Calu3 (cell line): ENCODE measurements around the gene NEK7. TPM values are rescaled to one million over a fixed set of nuclear protein-coding genes. Genes with fewer than 3 reads are reported as not detected.

Experiments used
- BruUV-seq: library from RNA; stranded (reverse); fragments of 400-500 nt; replicated peaks from 2 replicates; lab custom pipeline; 2021; lab: Mats Ljungman, UMichigan
- CTCF ChIA-PET: fragments of 300-600 bp; sonication (Branson Sonifier 250); formaldehyde crosslinking; loops from one replicate; lab custom pipeline; 2022; ENCODE audit warnings: antibody characterized with exemption; lab: Charles Lee
- DNase-seq: peaks from one replicate; pipeline ENCODE4 v3.0.0; 2022
- H3K27ac Mint-ChIP-seq: one replicate; pipeline ENCODE4 v1.8.0; 2022; ENCODE audit warnings: mixed read lengths; ENCODE audit not compliant: unreplicated experiment
- H3K27me3 Mint-ChIP-seq: one replicate; pipeline ENCODE4 v1.8.0; 2022; ENCODE audit warnings: mixed read lengths; ENCODE audit not compliant: unreplicated experiment
- H3K36me3 Mint-ChIP-seq: one replicate; pipeline ENCODE4 v1.8.0; 2022; ENCODE audit warnings: mild to moderate bottlenecking, moderate library complexity, mixed read lengths; ENCODE audit not compliant: insufficient read depth, unreplicated experiment
- H3K4me1 Mint-ChIP-seq: one replicate; pipeline ENCODE4 v1.8.0; 2022; ENCODE audit warnings: mild to moderate bottlenecking, low read depth, mixed read lengths; ENCODE audit not compliant: unreplicated experiment
- H3K4me3 Mint-ChIP-seq: one replicate; pipeline ENCODE4 v1.8.0; 2022; ENCODE audit warnings: mild to moderate bottlenecking, low read depth, moderate library complexity, mixed read lengths; ENCODE audit not compliant: unreplicated experiment
- H3K9me3 Mint-ChIP-seq: one replicate; pipeline ENCODE4 v1.8.0; 2022; ENCODE audit warnings: low read depth, mixed read lengths; ENCODE audit not compliant: unreplicated experiment
- intact Hi-C: fragments of 100-400 bp; cut with micrococcal nuclease; formaldehyde crosslinking; loops from one replicate; pipeline ENCODE4 v1.10.0; 2022; ENCODE audit not compliant: unreplicated experiment
- total RNA-seq: library from RNA; stranded (reverse); gene quantifications from 2 replicates; pipeline ENCODE4 v1.2.3, GENCODE V29; 2022
- TF ChIP-seq, protein P1 (sequence below): fragments of 200-600 bp; IDR thresholded peaks from one replicate; pipeline ENCODE4 v1.8.0; 2022; ENCODE audit warnings: antibody characterized with exemption; ENCODE audit not compliant: unreplicated experiment

Gene NEK7
- total RNA-seq, 1 experiment from 2014 or later = 145 TPM

DNA sequence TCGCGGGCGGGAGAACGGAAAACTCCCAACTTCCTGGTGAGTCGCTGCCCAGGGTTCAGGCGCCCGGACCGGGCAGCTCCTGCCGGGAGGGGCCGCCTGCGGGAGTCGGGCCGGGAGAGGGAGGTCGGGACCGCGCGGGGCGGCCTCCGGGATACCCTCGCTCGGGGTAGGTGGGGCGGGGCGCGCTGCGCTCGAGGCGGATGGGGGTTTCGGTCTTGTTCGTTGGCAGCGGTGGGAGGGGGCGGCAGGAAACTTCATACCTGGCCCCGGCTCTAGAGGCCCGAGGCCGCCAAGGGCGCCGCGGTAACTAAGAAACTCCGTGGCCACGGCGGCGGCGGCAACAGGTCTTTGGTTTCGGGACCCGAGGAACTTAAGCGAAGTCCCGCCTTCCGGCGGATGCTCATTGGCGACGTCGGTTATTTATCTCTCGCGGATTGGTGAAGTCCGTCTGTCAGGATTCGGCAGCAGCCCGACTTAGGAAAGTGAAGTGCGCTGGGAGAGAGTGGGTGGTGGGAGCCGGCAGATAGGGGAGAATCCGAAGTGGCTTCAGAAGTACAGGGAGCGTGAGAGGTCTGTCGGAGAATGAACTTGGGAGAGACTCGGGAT is 546 bp downstream of the NEK7 start:
- Mint-ChIP-seq H3K4me3 (peak overlapping the region; percentile 87), H3K27me3 (no peaks in the 10 kb centered on the region), H3K36me3 (peaks cover 58% of the 10 kb centered on the region), H3K27ac (peak overlapping the region; percentile 81), H3K4me1 (peaks cover 51% of the 10 kb centered on the region), H3K9me3 (no peaks in the 10 kb centered on the region)
- TF ChIP-seq, protein P1, sequence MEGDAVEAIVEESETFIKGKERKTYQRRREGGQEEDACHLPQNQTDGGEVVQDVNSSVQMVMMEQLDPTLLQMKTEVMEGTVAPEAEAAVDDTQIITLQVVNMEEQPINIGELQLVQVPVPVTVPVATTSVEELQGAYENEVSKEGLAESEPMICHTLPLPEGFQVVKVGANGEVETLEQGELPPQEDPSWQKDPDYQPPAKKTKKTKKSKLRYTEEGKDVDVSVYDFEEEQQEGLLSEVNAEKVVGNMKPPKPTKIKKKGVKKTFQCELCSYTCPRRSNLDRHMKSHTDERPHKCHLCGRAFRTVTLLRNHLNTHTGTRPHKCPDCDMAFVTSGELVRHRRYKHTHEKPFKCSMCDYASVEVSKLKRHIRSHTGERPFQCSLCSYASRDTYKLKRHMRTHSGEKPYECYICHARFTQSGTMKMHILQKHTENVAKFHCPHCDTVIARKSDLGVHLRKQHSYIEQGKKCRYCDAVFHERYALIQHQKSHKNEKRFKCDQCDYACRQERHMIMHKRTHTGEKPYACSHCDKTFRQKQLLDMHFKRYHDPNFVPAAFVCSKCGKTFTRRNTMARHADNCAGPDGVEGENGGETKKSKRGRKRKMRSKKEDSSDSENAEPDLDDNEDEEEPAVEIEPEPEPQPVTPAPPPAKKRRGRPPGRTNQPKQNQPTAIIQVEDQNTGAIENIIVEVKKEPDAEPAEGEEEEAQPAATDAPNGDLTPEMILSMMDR = no peak
- peak; percentile 86 for DNase-seq
- no TSS peak for BruUV-seq
- intact Hi-C loops = loop anchor here (5.0 to 10.0 kb wide), 5 partner anchors 110 to 543 kb away; no protein-coding TSS in a partner anchor
- CTCF ChIA-PET = interaction anchor here (1.1 to 1.5 kb wide), 2 partner anchors 28 to 154 kb away, joined by 3 to 4 read pairs; no protein-coding TSS in a partner anchor

DNA sequence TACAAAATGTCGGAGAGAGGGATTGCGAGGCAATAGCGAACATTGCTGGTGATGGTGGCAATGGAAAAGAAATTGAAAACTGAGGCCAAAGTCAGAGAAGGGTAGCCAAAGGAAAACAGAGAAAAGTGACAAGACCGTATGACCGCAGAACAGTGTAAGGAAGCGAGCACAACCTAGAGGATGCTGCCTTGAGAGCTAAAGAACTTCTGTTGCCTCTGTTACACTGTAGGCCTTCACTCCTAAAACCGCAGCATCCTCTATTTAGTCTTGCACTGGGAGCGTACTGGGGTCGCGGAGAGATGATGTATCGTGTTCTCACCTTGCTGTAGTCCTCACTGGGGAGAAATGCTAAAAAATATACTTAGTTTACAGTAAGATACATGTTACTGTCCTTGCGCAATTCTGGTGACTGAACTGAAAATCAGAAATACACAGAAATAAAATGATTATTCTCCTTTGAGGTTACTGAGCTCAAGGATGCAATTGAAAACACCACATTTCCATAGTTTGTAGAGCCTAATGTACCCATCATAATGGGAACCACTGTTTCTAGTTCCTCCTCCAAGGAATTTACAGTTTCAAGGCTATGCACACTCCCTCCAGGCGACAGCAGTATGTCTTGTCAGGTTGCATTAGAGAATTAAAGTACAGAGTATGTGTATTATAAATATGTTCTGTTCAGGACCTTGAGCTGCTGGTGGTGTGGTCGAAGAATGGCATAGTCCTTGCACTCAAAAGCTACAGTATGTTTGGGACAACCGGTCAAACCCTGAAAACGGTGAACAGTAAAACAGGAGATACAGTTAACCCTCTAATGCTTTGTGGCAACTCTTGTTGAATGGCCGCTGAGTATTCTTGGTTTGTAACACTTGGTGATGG is 1.3 kb downstream of the NEK7 start:
- Mint-ChIP-seq H3K4me3 (peak overlapping the region; percentile 87), H3K27me3 (no peaks in the 10 kb centered on the region), H3K4me1 (peaks cover 50% of the 10 kb centered on the region), H3K9me3 (no peaks in the 10 kb centered on the region), H3K36me3 (peaks cover 58% of the 10 kb centered on the region), H3K27ac (peak overlapping the region; percentile 81)
- CTCF ChIA-PET = interaction anchor here (0.7 to 1.5 kb wide), 3 partner anchors 27 to 870 kb away, joined by 3 to 4 read pairs (median 3); no protein-coding TSS in a partner anchor
- TF ChIP-seq, protein P1 = no peak
- no peak for DNase-seq
- intact Hi-C loops = loop anchor here (5.0 to 10.0 kb wide), 5 partner anchors 109 to 543 kb away; no protein-coding TSS in a partner anchor
- BruUV-seq = TSS peak; percentile 24

DNA sequence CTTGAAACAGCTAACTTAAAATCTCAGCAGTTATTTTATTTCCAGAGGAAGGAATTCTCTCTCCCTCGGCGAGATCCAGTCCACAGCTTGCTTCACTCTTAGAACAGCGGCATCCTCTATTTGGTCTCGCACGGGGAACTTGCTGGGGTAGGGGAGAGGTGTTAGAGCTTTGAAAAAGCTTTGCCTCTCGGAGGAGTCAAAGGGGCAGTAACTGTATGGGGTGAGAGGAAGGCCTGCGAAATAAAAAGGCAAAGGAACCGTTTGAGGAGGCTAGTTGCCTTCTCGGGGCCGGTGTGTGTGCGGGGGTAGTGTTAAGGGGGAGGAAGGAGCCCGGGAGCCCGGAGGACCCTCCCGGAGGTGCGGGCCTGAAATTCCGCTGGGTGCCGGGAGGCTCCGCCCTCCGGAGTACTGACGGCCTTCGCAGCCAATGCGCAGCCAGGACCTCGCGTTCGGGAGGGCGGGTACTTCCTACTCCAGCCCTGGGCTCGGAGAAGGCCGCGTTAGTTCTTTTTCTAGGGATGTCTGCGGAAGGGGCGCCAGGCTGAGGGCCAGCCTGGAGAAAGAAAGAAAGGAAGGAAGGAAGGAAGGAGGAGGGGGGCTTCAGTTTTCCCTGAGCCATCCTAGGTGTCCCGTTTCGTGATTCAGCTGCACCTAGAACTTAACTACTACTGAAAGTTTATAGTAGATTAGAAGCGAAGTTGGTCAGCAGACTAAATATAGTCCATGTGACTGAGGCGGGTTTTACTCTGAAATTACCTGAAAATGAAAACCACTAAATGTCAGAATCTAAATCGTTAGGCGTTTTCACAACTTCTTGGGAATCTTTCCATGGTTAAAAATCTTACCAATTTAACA is 2.2 kb downstream of the NEK7 start:
- Mint-ChIP-seq H3K9me3 (no peaks in the 10 kb centered on the region), H3K27me3 (no peaks in the 10 kb centered on the region), H3K4me3 (peak overlapping the region; percentile 87), H3K4me1 (peaks cover 45% of the 10 kb centered on the region), H3K27ac (peak overlapping the region; percentile 81), H3K36me3 (peaks cover 58% of the 10 kb centered on the region)
- intact Hi-C loops = loop anchor here (5.0 to 10.0 kb wide), 5 partner anchors 108 to 544 kb away; no protein-coding TSS in a partner anchor
- BruUV-seq = no TSS peak
- DNase-seq = peak; percentile 96
- TF ChIP-seq, protein P1 = no peak
- CTCF ChIA-PET = interaction anchor here (0.7 to 1.5 kb wide), 3 partner anchors 26 to 869 kb away, joined by 3 to 4 read pairs (median 3); no protein-coding TSS in a partner anchor
